HG03175 (cell line): Measurements from ENCODE around the gene CNGA2.
A peak's percentile ranks its signal among the peaks of the same experiment; 100 is the strongest.

Source experiments
- ATAC-seq: cut with Tn5 transposase; IDR thresholded peaks from one replicate; pipeline ENCODE4 v1.9.1; 2021; ENCODE audit warnings: mild to moderate bottlenecking, moderate library complexity; ENCODE audit not compliant: unreplicated experiment

CNGA2 gene

DNA sequence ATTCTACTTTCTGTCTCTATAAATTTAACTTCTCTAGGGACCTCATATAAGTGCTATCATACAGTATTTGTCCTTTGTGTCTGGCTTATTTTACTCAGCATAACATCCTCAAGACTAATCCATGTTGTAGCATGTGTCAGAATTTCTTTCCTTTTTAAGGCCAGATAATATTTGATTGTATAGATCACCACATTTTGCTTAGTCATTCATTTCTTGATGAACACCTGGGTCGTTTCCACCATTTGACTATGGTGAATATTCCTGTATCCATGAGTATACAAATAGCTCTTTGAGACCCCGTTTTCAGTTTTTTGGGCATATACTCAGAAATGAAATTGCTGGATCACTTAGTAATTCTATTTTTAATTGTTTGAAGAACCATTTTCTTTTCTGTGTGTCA lies 12.0 kb downstream of the CNGA2 start:
- ATAC-seq = no peak

DNA sequence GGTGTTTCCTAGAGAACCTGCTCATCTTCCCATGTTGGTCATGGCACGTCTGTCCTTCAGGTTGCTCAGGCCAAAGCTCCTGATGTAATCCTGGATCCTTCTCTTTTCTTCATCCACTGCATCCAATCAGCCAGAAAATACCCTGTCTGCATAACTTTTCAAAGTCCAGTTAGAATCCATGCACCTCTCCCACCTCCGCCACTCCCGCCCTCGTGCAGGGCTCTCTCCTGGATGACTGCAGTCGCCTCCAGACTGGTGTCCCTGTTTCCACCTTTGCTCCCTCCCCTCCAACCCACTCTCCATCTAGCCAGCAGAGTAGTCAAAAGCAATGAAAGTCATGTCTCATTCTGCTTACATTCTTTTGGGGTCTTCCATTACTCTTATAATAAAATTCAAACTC lies 16.0 kb downstream of the CNGA2 start:
- ATAC-seq = no peak

DNA sequence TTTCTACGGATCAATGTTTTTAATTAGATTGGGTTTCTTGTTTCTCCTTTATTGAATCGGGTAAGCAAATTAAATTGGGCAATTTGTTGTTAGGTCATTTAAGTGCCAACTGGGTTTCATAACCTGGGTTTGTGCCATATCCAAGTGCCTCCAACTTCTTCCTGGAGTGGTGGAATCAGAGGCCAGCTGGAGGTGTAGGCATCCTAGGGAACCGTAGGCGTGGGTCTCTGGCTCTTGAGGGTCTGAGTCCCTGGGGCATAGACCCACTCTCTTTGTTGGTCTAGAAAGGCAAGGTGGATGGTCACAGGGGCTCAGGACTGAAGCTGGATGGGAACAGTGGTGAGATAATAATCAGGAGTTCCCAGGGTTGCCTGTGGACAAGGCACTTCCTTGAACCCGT lies 18.3 kb downstream of the CNGA2 start:
- ATAC-seq = no peak

DNA sequence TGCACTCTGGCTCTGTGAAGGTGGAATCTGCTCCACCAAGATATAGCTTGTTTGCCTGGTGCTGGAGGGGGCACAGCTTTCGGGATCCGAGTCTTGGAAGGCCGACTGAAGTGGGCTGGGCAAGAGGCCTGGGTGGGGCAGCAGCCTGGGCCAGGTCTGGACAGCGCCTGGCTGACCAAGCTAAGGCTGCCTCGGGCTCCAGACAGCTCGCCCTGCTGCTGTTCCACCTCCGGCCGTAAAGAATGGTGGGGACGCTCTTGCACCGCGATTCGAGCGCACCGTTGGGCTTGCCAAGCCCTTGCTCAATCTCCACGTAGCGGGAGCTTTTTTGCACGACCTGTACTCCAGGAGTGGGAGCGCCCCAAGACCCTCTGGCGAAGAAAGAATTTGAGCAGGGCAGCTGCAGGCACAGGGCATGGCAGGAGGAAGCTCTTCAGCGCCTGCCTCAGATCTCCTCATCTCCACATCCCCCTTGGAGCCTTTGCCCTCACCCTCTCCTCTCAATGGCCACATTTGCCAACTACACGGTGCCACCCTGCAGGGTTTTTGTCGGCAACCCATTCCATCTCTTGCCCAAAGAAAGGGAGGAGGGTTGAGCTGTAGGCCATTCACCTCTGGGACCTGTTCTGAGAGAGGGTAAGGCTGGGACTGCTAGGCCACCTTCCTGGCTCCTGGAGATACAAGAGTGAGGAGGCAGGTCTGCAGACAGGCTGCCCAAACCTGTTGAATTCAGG lies 18.9 kb downstream of the CNGA2 start:
- peak; percentile 86 for ATAC-seq

DNA sequence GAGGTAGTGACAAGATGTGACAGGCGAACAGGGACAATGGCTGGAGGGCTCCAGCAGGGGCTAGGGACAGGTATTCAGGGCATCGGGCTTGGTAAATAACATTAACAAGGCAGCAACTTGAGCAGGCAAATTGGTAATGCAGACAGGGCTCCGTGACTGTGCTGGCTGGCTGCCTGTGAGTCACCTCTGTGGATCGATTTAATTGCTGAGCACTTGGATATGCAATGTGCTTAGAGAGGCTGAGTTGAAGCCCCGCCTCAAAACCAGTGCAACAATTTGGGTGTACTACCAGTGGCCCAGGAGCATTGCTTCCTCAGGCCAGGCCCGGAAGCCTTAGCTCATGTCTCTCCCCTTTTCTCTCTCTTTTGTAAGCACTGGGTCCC lies 19.5 kb downstream of the CNGA2 start:
- no peak for ATAC-seq

DNA sequence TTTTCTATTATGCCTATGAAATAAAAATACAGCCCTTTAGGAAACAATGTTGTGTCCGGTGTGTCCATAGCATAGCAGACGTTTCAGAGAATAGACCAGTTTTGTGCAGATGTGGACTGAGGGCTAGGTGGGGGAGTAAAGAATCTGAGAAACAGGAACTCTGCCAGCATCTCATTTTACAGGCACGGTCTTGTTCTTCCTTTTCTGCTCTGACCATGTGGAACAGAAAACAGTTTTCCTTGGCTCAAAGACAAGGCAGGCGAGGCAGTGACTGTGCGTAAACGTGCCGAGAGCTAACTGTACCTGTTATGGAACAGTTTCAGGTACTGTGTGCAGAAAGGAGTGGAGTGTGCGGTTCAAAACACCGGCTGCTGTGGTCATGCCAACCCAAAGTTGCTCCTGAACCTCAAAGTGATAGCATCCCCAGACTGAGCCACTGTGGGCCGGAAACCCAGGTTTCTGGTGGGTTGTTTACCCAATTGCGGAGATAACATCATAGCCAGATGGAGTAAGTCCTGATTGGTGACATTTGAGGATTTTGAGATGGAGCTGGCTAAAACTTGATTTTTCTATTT lies 20.2 kb downstream of the CNGA2 start:
- no peak for ATAC-seq

DNA sequence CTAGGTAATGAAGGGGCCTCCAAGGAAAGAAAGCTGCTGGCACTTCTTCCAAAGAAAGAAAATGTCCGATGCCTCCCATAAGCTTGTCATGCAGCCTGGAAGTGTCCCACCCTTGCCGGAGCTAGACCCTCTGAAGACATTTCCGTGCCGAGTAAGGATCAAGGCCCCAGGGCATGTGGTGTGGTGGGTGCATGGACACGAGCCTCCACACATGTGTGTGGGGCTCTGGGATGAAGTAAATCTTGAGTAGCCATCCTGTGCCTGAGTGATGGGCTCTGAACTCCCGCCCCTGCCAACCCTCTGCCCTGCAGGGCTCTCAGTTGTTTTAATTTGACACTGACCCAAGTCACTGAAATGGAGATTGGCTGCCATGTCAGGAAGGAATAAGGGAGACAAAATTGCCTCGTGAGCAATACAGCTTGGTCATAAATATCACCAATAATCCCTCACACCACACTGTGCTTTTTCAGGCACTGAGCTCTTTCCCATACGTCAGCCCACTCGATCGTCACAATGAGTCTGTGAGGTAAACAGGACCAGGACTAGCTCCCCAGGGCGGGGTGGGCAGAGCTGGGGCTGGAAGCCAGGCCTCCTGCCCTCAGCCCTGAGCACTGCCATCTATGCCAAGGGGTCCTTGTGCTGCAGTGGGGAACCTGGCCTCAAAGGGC lies 24.6 kb downstream of the CNGA2 start:
- ATAC-seq = no peak

DNA sequence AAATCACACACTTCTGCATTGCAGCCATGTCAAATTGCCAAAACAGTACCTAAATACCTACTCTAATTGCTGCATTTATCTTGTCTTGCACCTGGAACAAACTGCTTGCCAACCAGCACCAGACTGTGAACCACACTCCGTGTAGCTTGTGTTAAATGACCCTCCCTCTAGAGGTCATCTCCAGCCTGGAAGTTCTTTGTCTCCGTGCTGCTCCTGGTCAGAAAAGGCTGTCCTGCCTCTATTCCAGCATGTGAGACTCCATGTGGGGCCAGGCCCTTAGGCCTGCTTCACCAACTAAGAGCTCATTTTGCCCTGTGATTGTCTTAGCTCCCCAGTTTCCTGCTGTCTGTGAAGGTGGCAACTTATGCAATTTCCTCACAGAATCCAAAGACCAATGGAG lies 28.3 kb downstream of the CNGA2 start:
- no peak for ATAC-seq

DNA sequence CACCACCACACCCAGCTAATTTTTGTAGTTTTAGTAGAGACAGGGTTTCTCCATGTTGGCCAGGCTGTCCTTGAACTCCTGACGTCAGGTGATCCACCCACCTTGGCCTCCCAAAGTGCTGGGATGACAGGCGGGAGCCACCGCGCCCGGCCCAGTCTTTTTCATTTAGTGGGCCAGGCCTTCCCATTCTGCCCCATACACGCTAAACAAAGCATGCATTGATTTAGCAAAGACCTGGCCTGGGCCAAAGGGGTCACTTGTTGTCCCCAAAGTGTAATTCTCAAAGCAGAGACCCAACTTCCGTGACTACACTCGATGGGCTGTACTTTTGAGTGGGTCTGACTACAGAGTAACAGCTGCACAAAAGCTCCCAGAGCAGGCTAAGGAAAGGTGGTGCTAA lies 29.2 kb downstream of the CNGA2 start:
- ATAC-seq = no peak

DNA sequence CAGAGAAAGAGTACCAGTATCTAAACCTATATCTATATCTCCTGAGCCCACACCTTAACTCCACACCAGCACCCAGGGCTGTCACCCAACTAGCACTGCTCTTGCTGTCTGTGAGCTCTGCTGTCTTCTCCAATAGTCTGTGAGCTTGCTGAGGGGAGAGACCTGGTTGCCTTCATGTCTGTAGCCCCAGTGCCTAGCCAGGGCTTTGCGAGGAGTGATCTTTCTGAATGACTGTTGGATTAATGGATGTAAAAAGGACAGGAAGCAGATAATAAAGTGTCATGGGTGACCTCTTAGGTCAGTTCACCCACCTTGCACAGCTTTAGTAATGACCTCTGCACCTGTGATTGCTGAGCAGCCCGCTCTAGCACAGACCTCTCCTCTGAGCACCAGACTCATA lies 30.5 kb downstream of the CNGA2 start:
- ATAC-seq = no peak

DNA sequence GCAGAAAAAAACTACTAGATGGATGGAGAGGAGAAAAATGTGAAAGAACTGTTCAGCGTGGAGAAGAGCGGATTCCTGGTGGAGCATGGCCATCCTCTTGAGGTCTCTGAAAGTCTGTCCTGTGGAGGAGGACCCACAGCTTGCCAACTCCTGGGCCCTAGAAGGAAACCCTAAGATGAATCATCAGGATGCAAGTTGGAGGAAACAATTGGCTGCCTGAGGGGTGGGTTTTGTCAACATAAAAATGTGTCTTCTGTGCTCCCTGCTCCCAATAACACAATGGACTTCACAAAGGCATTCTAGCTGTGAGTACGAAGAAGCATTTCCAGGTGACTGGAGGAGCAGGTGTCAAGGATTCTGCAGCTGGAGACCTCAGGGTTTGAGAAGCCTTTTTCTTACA lies 37.2 kb downstream of the CNGA2 start:
- no peak for ATAC-seq

DNA sequence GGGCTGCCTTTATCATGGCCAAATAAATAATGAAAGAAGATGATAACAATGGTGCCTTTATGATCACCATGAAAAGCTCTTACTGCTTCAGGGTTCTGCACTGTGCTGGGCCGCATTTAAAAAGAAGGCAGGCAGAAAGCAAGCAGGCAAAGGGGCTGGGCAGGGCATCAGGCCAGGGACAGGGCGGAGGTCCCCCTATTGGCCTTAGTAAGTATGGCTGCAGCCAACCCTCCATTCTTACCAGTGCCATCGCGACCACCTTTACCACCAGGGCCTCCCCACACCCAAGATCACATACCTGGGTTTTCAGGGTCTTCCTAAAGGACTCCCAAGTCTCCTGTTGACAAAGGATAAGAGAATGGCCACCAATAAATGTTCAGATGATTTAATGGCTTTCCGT lies 38.9 kb downstream of the CNGA2 start:
- no peak for ATAC-seq

DNA sequence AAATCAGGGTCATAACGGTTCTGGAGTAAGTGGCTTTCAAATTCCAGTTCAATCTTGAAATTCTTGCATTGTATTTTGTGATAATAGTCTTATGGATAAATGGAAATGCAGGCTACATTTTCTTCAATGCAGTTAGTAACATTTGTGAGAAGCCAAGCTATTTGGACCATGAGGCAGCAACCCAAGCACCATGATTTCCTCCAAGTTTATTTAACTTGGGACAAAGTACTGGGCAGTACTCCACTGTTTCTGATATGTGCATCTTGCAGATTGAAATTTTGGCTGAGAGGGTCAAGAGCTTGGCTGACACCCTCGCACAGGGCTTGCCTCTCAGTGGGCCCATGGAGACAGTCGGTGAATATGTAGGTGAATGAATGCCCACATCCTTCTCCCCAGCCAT lies 39.9 kb downstream of the CNGA2 start:
- ATAC-seq = no peak

DNA sequence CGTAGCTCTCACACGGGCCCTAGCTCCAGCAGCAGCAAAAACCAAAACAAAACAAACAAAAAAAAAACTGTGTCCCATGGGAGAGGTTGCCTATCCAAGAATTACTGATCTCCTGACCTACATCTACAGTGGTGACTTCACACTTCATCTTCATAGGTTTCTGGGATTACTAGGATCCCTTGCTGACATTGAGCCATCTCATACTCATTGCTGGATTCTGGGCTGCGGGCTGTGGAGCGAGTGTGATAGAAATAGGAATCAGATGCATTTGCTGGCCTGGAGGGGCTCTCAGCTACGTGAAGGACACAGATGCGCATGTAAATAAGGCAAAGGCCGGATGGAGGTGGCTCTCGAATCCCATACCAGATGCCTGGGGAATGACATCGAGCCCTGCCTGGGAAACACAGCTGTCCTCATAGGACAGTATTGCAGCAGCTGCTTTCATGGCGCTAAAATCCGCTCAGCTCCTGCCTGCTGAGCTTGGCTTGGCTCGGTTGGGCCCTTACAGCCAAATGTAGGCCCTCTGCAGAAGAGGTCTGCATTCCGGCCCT lies 41.7 kb downstream of the CNGA2 start:
- no peak for ATAC-seq

DNA sequence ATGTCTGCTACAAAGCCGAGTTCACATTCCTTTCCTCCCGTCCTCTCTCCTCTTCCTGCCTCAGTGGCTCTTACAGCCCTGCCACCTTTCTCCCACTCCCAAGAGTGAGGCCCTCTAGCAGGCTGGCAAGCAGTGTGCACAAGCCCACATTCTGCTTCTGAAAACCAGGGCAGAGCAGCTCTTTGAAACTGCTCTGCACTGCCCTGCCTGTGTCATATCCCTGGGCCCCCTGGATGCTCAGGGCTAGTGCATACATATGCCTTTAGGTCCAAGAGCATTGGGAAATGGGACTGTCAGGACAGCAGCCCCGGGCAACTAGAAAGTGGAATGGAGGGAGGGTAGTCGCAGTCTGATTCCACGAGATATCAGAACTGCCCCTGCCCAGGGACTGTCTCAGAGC lies 42.4 kb downstream of the CNGA2 start:
- no peak for ATAC-seq

DNA sequence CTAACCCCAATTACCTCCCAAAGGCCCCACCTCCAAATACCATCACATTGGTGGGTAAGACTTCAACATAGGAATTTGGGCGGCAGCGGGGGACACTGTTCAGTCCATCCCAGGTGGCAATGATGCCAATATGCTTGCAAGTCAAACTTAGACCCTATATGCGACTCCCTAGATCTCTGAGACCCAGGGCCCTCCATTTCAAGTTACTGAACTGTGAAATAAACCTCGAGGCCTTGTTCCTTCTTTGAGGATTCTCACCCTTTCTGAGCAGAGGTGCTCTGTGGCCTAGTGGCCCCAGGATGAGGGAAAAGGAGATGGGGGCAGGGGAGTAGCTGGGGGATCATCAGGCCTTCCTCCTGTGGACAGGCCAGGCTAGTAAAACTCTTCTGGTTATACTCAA lies 44.7 kb downstream of the CNGA2 start:
- ATAC-seq = no peak

DNA sequence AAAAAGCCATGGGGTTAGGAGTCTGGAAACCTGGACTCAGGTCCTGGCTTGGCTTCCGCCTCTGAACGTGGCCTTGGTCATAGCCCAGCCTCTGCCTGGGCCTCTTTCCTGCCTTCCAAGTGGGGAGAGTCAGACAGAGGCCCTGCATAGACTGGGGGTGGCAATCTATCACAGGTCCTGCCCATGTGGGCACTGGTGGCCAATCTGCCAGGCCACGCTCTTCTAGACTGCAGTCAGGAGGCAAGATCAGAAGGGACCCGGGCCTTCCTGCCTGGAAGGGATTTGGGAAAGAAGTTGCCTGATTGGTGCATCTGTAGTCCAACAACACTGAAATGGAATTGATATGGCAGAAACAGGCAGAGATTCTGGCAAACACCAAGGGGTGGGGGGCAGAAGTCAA lies 46.1 kb downstream of the CNGA2 start:
- no peak for ATAC-seq

DNA sequence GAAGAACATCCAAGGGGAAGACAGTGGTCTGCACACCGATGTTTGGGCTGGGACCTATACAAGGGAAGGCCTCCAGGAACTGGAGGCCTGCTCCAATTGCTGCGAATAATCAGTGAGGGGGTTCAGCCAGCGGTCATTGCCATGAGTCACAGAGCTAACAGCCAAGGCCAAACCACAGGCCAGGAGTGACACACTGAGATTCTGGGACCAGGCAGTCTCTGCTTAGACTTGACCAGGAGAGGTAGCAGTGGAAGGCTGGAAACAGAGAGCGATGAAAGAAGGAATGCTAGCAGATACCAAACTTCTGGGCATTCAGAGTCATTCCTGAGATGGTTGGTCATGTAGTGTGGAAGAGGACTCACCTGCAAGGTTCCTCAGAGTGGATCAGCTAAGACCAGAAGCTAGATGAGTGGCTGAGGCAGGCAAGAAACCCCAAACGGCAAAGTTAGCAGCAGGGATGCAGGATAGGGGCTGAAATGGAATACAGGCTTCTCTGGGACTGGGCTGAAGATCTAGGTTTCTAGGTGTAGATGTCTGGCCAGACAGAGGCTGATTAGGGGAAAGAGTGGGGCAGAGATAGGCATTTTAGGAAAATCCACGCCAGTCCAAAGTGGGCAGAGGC lies 54.7 kb downstream of the CNGA2 start:
- ATAC-seq = no peak

DNA sequence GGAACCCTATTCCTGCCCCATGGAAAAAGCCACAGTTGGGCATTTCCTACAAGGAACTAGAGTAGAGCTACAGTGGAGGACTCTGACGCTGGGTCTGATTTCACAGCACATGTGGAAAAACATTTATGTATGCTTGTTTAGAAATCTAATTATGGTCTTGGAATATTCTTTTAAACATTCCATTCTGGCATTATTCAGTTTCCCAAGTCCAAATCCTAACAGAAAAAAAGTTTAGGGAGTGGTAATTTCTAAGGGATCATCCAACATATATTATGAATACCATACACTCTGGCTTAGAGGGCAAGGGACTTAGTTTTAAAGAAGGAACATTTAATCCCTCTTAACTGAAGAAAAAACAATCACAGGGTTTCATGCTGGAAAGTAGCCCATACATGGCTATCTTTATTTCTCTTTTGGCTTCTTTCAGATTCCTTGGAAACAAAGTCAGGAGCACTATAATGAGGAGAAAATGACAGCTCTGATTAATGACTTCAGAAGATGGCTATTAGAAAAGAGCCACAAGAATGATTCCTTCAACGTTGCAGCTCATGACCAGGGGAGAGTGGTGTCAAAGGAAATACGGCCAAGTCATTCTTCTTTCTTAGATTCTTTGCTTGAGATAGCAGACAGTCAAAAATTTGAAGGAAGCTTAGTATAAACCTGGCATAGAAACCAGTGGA lies 56.1 kb downstream of the CNGA2 start:
- ATAC-seq = no peak

DNA sequence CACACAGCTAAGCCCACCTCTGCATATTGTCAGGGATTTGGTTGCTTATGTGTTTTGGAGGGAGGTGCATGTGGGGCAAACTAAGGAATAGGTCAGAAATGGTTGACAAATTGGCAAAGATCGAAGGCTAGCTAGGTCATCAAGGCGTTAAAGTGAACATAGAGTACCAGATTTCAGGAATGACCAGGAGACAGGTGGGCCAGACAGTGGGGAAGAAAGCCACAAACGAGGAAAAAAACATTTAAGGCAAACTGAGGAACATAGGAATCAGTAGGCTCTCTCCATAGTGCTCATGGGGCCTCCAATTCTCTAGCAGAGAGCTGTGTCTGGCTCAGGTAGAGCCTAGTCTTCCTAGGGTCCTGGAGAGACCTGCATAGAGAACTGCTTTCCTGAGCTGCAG lies 57.4 kb downstream of the CNGA2 start:
- ATAC-seq = no peak

DNA sequence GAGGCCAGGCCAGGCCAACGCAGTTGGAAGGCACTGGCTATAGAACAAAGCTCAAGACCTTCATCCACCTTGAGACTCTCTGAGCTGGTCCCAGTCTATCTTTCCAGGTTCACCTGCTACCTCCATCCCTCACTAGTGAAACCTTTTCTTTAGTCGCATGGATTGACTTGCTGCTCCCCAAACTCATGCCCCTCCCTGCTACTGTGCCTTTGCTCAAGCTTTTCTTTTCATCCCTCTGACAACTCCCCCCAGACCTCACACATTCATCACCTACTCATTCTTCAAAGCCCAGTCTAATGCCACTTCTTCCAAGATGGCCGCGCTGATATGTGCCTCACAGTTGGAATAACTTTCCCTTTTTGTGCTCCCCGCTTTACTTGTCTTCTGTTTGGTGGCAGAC lies 58.0 kb downstream of the CNGA2 start:
- no peak for ATAC-seq
